Eye (tissue), 1 donor: Measurements from ENCODE around the gene CEP250.

Experiments used
- DNase-seq: peaks from one replicate; pipeline ENCODE4 v3.0.0-alpha.2; 2015

Gene CEP250

DNA sequence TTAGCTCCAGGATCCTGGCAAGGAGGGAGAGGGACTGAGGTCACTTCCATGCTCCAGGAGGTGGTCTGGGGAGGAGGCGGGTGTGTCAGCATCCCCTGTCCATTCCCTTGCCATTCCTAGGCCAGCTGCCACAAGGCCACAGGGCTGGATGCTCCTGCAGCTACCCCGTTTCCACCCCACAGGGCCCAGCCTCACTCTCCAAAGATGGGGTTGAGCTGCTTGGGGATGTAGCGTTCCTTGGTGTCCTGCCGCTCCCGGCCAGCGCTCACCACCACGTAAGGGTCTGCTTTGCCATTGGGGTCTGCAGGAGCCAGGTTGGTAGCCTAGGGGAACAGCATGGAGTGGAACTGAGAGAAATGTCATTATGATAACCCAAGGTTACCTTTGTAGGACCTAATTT is 109.5 kb downstream of the CEP250 start:
- DNase-seq: no peak

DNA sequence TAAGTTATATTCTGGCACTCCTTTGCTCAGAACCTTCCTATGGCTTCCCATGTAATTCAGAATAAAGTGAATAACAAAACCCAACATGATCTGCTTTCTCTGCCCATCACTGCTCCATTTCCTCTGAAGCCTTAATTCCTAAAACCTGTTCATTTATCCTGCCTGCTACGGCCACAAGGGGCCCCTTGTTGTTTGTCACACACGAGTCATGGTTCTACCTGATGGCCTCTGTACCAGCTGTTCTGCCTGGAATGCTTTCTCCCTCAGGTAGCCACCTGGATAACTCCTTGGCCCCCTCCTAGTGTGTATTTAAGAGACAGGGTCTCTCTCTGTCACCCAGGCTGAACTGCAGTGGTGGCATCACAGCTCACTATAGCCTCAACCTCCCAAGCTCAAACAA is 113.2 kb downstream of the CEP250 start:
- no peak for DNase-seq
